T-helper 17 cell (primary cell): ENCODE data around the gene SETD3. TPM values are rescaled to one million over a fixed set of nuclear protein-coding genes. Genes with fewer than 3 reads are reported as not detected.

Experiments used
- ATAC-seq: fragments of 150-1000 bp; cut with Tn5 transposase; 2 replicates; pipeline ENCODE4 v1.10.0; 2021; ENCODE audit warnings: mild to moderate bottlenecking, moderate library complexity
- DNase-seq, 3 donors: peaks; one replicate each; pipeline versions ENCODE4 v3.0.0 to v3.0.0-alpha.2; 2020 to 2021
- H3K9me3 ChIP-seq: one replicate; pipeline ENCODE4 v1.7.0; 2013; ENCODE audit warnings: low read length, mild to moderate bottlenecking; ENCODE audit not compliant: control insufficient read depth, poor library complexity, severe bottlenecking
- H3K27ac Mint-ChIP-seq: one replicate; pipeline ENCODE4 v1.8.0; 2022; ENCODE audit warnings: mild to moderate bottlenecking, moderate library complexity, mixed read lengths
- H3K27me3 Mint-ChIP-seq: one replicate; pipeline ENCODE4 v1.8.0; 2022; ENCODE audit warnings: mixed read lengths
- H3K36me3 Mint-ChIP-seq: one replicate; pipeline ENCODE4 v1.8.0; 2022; ENCODE audit warnings: low read depth, mixed read lengths
- H3K4me1 Mint-ChIP-seq: one replicate; pipeline ENCODE4 v1.8.0; 2022; ENCODE audit warnings: mild to moderate bottlenecking, mixed read lengths
- H3K4me3 Mint-ChIP-seq: one replicate; pipeline ENCODE4 v1.8.0; 2022; ENCODE audit warnings: mild to moderate bottlenecking, moderate library complexity, mixed read lengths
- total RNA-seq, 4 donors: library from RNA in 2 of 4; stranded (reverse) in 2 of 4; gene quantifications; one replicate each; pipeline ENCODE4 v1.2.3 and lab custom pipeline; 2022 to 2026

Gene SETD3
- total RNA-seq, 2 donors from 2014 or later: 38.2 to 47.6 TPM

DNA sequence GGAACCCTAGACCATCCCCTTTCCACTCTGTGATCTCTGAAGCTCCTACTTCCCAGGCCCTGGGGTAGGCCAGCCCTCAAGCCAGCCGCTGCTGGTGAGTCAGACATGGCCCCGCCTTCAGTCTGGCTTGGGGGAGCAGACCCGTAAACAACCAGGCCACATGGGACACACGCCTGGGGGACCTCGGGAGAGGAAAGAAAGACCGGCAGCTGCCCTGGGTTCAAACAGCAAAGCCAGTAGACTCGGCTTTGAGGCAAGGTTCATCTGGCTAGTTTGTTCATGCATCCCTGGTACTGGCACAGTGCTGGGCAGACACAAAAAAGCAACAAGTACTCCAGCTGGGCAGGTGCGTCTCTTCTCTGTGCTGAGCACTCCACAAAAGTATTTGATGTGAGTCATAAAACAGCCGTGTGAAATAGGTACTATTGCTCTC is 101.9 kb downstream of the SETD3 start:
- no peak for DNase-seq
- Mint-ChIP-seq H3K4me1 (peaks cover 8% of the 10 kb centered on the region), H3K4me3 (no peak overlapping the region), H3K27me3 (peaks cover 38% of the 10 kb centered on the region), H3K36me3 (no peaks in the 10 kb centered on the region), H3K27ac (no peak overlapping the region)
- ATAC-seq: no peak
- H3K9me3 ChIP-seq: no peaks in the 10 kb centered on the region

DNA sequence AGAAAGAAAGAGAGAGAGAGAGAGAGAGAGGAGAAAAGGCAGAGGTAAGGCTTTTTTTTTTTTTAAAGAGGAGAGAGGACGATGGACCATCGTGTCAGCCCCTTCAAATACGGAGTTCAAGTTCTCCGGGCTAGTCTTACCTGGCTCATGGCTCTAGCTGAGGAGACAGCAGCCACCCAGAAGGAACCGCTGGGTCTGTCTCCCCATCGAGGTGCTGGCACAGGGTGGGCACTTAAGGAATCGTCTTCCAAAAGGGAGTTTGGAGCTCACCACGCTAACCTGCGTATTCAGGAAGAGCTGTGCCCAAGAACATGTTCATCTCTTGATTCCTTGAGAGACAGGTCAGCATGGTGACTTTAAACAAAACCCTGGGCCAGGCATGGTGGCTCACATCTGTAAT is 102.7 kb downstream of the SETD3 start:
- no peaks in the 10 kb centered on the region for H3K9me3 ChIP-seq
- Mint-ChIP-seq H3K4me1 (peaks cover 8% of the 10 kb centered on the region), H3K36me3 (no peaks in the 10 kb centered on the region), H3K27ac (no peak overlapping the region), H3K4me3 (no peak overlapping the region), H3K27me3 (peaks cover 38% of the 10 kb centered on the region)
- DNase-seq: no peak
- ATAC-seq: no peak

DNA sequence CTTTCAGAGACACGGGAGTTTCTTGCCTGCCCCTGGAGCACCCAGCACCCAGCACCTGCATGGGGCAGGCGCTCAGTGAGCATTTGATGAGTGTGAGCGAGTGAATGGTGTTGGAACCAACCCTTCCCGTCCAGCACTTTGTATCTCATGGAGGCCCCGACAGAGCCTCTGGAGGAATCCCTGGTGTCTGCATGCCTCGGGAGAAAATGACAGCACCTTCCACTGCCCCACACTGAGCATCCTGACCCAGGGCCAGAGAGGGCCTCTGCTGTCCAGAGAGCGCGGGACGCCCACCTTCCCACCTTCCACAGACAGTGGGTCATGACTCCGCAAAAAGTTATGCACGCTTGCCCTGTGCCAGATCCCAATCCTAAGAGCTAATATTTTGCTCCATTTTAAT is 105.7 kb downstream of the SETD3 start:
- no peak overlapping the region for H3K4me3 Mint-ChIP-seq
- H3K27me3 Mint-ChIP-seq: peaks cover 20% of the 10 kb centered on the region
- no peak for ATAC-seq
- peaks cover 2% of the 10 kb centered on the region for H3K36me3 Mint-ChIP-seq
- no peaks in the 10 kb centered on the region for H3K9me3 ChIP-seq
- H3K4me1 Mint-ChIP-seq: peaks cover 5% of the 10 kb centered on the region
- DNase-seq: no peak
- H3K27ac Mint-ChIP-seq: no peak overlapping the region

DNA sequence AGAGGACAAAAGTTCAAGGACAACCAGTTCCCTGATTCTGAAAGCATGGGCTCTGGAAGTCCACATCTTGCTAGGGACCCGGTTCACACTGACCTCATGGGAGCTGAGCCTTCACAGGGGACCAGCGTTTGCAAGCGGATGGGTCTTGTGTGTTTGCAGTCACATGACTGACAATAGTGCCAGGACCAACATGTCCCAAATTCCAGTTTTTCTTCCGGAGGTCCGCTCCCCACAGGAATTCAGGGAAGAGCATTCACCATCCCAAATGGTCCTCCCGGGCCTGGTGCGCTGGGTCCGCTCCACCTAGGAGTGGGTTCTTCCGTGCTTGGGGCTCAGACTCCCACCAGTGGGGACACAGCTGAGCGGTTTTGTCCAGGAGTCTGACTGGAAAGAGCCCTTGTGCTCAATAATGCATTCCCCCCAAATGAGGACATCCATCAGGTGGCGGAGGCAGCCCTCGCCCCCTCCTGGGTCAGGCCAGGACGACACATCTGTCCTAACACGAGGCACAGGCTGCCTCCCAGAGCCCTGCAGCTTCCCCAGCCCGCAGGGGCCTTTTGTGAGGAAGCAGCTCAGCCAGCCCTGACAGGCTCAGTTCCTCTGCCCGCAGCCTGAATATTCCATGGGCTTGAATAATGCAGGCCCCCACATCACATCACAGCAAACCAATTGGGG is 116.9 kb downstream of the SETD3 start:
- H3K27me3 Mint-ChIP-seq: peaks cover 7% of the 10 kb centered on the region
- H3K27ac Mint-ChIP-seq: no peak overlapping the region
- ATAC-seq (no peak), DNase-seq (no peak)
- no peaks in the 10 kb centered on the region for H3K36me3 Mint-ChIP-seq
- H3K9me3 ChIP-seq: no peaks in the 10 kb centered on the region
- no peaks in the 10 kb centered on the region for H3K4me1 Mint-ChIP-seq
- no peak overlapping the region for H3K4me3 Mint-ChIP-seq

DNA sequence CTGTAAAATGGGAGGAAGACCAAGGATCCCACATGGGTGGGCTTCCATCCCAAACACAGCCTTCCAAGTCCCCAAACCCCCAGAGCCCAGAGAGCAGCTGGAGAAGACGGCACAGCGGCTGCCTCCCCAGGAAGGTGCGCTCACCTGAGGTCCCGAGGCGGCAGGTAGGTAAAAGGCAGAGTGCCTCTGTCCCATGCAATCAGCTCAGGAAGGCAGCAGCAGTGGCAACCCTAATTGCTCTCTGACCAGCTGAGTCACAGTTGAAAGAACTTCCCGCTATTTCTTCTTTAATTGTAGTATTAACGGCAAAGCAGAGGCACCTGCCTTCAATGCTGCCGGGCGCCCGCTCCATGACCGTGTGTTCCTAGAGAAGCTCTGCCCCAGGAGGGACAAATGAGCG is 117.6 kb downstream of the SETD3 start:
- Mint-ChIP-seq H3K4me3 (no peak overlapping the region), H3K27me3 (peaks cover 6% of the 10 kb centered on the region), H3K27ac (no peak overlapping the region), H3K36me3 (no peaks in the 10 kb centered on the region), H3K4me1 (no peaks in the 10 kb centered on the region)
- ATAC-seq (no peak), DNase-seq (no peak)
- no peaks in the 10 kb centered on the region for H3K9me3 ChIP-seq

DNA sequence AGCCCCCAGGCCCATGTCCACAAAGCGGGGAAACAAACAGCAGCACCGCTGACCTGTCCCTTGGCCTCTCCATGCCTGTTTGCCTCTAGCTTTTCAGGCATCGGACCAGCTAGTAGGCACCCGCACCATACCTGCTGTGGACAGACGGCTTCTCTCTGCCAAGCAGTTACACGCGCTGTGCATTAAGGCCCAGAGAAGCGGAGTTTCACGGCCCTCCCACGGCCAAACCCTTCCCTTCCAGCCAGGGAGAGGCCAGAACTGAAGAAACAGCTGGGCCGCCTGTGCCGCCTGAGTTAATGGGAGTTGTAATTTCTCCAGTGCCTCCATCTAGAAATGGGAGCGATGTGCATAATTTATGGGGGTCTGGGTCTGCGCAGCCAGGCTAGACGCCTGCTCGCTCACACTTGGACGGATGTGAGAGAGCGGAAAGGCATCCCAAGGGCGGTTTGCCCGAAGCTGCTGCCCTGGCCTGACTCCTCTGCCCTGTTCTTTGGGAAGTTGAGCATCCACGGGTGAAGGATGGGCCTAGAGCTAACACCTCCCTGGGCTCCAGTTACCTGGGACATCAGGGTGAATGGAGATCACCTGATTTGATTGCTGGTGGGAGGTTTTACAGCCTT is 119.0 kb downstream of the SETD3 start:
- H3K36me3 Mint-ChIP-seq: no peaks in the 10 kb centered on the region
- H3K9me3 ChIP-seq: no peaks in the 10 kb centered on the region

DNA sequence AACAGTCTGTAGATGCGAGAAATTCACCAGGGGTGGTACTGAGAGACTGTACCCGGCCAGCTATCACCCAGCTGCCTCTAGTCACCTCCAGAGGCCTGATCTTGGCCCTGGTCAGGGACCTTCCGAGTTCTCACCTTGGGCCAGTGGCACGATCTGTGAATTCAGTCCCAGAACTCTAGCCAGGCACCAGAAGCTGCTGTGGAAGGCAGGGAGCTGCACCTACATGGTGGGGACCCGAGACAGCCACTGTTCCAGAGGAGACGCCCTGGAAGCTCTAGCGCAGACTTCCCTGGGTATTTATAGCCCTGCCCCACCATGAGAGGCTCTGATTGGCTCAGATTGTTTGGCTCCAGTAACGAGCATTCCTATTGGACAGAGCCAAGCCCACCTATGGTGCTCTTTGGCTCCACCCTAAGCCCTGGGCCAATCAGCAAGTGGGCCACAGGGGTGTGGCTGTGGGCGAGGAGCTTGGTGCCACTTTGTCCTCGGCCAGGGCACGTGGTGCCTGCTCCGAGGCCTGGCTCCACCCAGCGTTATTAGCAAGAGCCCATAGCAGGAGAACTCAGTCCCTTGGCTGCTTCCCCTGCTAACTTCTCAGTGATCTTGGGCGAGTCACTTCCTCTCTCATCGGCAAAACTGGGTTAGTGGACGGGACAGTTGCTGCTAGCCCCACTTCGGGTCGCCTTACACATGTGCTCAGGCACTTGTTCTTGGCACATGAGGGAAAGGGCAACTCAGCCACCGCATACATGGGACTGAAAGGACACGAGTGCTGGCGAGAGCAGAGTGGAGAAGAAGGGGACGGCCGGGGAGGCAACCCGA is 119.7 kb downstream of the SETD3 start:
- no peak for ATAC-seq
- peaks cover 15% of the 10 kb centered on the region for H3K27me3 Mint-ChIP-seq
- H3K4me3 Mint-ChIP-seq: no peak overlapping the region
- H3K4me1 Mint-ChIP-seq: no peaks in the 10 kb centered on the region
- H3K27ac Mint-ChIP-seq: no peak overlapping the region
- H3K36me3 Mint-ChIP-seq: no peaks in the 10 kb centered on the region
- no peaks in the 10 kb centered on the region for H3K9me3 ChIP-seq
- no peak for DNase-seq

More for the DNA sequence above, 119.0 kb downstream of the SETD3 start:
- no peak for DNase-seq
- no peak overlapping the region for H3K4me3 Mint-ChIP-seq
- no peaks in the 10 kb centered on the region for H3K4me1 Mint-ChIP-seq
- H3K27ac Mint-ChIP-seq: no peak overlapping the region
- no peak for ATAC-seq
- peaks cover 9% of the 10 kb centered on the region for H3K27me3 Mint-ChIP-seq

DNA sequence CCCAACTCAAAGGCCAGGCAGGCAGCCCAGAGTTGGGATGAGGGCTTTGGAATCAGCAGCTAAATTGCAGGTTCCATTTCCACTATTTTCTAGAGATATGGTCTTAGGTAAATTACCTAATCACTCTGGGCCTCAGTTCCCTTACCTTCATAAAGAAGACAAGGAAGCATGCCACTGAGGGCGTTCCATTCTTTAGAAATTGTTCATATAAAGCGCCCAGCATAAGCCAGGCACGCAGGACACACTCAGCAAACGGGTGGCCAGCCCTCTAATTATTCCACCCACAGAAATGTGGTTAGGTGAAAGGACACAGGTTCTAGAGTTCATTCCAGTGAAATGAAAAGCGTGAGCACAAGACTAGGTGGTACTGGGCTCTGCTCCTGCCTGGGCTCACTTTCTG is 120.8 kb downstream of the SETD3 start:
- peaks cover 15% of the 10 kb centered on the region for H3K27me3 Mint-ChIP-seq
- no peak overlapping the region for H3K4me3 Mint-ChIP-seq
- no peaks in the 10 kb centered on the region for H3K4me1 Mint-ChIP-seq
- H3K9me3 ChIP-seq: no peaks in the 10 kb centered on the region
- no peak for DNase-seq
- no peaks in the 10 kb centered on the region for H3K36me3 Mint-ChIP-seq
- ATAC-seq: no peak
- no peak overlapping the region for H3K27ac Mint-ChIP-seq

DNA sequence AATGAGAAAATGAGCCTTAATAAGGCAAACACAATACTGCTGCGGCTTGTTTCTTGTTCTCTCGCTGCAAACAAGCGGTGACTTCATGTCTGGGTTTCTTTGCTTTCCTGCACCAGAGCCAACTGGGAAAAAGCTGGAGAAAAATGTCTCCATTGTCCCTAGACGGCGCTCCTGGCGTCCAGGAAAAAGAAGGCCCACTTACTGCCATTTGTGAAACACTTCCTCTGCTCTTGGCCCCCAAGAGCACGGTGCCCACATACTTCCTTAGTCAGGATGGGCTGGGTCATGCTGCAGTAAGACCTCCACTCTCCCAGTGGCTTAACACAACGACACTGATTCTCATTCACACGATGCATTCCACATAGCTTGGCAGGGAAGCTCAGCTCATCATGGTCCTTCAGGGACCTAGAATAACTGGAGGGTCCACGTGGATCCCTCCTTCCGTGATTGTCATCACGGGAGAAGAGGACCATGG is 122.7 kb downstream of the SETD3 start:
- no peak for ATAC-seq
- Mint-ChIP-seq H3K4me3 (no peak overlapping the region), H3K4me1 (no peaks in the 10 kb centered on the region), H3K27me3 (peaks cover 22% of the 10 kb centered on the region), H3K27ac (no peak overlapping the region), H3K36me3 (no peaks in the 10 kb centered on the region)
- no peak for DNase-seq
- no peaks in the 10 kb centered on the region for H3K9me3 ChIP-seq

DNA sequence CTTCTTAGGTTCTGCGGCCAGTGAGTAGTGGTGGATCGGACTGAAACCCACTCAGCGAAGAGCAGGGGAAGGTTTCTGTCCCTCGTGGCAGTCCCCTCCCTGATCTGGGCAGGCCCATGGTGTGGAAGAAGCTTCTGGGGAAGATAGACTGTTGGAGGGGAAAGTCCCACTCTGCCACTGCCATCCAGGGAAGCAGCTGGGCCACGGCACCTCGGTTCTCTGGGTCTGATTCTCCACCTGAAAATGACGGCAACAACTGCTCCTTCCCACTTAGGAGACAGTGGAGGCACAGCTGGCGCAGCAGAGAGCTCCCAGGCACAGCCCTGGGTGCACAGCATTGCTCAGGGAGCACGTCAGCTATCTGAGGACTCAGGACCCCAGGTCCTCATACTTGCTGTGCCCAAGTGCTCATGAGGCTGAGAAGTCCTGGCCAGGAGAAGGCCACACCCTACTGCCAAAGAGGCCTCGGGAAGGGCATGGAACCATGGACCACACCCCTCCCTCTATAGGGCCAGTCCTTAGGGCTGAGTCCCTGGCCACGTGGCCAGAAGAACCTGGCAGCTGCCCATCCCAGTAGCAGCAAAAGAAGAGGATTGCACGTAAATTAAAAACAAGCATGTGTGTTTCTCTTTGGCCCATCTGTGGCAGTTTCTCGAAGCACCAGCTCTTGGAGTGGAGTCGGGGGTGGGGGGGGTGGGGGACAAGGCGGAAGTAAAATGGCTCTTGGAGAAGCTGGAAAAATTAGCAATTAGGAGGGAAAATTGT is 123.3 kb downstream of the SETD3 start:
- no peak overlapping the region for H3K4me3 Mint-ChIP-seq
- ATAC-seq (no peak), DNase-seq (no peak)
- H3K36me3 Mint-ChIP-seq: no peaks in the 10 kb centered on the region
- H3K27ac Mint-ChIP-seq: no peak overlapping the region
- no peaks in the 10 kb centered on the region for H3K9me3 ChIP-seq
- peaks cover 19% of the 10 kb centered on the region for H3K27me3 Mint-ChIP-seq
- no peaks in the 10 kb centered on the region for H3K4me1 Mint-ChIP-seq

DNA sequence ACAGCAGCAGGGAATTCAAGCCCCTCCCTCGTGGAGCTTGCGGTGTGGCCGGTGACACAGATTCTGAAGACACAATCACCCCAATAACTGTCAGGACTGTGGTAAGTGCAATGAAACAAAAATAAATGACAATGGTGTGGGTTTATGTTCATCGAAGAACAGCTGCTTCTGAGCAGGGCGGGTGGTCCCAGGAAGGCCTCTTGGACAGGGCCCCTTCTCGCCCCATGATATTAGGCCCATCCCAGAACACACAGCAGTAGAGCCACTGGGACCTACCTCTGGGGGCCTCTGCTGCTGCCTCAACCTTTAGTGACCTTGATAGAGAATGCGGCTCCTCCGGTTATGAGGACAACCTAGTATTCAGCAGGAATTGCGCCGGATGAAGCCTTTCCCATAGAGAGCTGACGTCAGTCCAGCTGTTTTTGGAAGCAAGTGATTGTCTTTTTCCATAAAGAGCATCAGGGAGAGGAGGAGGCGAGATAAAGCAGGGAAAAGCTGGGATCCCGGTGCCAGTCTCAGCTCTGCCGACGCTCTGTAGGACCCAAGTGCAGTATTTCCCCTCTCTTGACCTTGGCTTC is 124.5 kb downstream of the SETD3 start:
- Mint-ChIP-seq H3K36me3 (no peaks in the 10 kb centered on the region), H3K27me3 (peaks cover 16% of the 10 kb centered on the region), H3K27ac (no peak overlapping the region), H3K4me3 (no peak overlapping the region), H3K4me1 (no peaks in the 10 kb centered on the region)
- H3K9me3 ChIP-seq: no peaks in the 10 kb centered on the region
- ATAC-seq (no peak), DNase-seq (no peak)

DNA sequence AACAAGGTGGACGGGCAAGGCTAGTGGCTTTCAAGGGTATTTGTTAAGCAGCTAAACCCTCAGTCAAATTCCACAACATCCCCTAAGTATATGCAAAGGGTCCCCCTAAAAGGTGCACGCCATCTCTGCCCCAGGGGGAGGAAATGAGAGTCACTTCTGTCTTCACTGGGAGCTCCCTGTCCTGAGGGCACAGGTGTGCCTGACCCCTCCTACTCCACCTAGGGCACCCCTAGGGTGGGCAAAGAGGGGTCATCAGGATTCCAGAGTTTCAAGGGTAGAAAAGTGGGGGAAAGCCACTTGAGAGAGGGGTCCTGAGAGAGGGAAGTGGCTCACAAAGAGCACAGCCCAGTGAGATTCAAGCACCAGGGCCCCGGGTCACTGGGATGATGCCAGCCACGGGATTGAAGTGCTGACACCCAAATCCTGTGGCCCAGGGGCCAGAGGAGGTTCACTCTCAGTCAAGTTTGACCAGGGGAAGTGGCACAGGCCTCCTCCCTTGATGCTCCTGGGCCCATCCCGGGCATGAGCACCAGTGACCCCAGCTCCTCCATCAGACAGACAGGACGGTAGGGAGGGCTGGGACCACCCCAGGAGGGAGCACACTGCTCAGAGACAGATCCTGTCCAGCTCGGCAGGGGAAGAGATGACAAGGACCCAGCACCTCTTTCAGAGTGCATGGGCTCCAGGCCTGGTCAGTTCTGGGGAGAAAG is 126.3 kb downstream of the SETD3 start:
- H3K9me3 ChIP-seq: no peaks in the 10 kb centered on the region
- no peak overlapping the region for H3K4me3 Mint-ChIP-seq
- H3K27me3 Mint-ChIP-seq: peaks cover 21% of the 10 kb centered on the region
- DNase-seq (no peak), ATAC-seq (no peak)
- no peak overlapping the region for H3K27ac Mint-ChIP-seq
- no peaks in the 10 kb centered on the region for H3K4me1 Mint-ChIP-seq
- no peaks in the 10 kb centered on the region for H3K36me3 Mint-ChIP-seq
